ENCODE data around the gene SLC26A6.

SLC26A6 gene

DNA sequence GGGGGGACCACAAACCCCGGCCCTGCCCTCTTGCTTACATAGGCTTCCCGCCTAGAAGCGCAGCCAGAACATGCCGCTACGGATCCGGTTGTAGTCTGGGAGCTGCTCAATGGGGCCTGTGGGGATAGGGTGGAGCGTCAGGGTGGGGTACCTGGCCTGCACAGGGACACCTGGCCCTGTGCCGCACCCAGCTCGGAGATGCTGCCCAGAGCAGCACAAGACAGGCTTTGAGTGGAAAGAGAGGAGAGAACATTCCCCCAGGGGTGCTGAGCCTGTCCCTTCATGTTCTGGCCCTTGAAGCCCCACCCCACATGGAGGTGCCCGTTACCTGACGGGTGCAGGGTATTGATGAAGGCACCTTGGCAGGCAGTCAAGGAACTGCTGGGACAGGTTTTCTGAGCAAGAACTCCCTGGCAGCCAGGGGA lies 36.2 kb downstream of the SLC26A6 start:
- peak overlapping the region; percentile 26 for H3K4me3 ChIP-seq (ENCODE audit: low read length)
- no peak for DNase-seq (ENCODE audit: low read depth)
- TF ChIP-seq, protein P1, sequence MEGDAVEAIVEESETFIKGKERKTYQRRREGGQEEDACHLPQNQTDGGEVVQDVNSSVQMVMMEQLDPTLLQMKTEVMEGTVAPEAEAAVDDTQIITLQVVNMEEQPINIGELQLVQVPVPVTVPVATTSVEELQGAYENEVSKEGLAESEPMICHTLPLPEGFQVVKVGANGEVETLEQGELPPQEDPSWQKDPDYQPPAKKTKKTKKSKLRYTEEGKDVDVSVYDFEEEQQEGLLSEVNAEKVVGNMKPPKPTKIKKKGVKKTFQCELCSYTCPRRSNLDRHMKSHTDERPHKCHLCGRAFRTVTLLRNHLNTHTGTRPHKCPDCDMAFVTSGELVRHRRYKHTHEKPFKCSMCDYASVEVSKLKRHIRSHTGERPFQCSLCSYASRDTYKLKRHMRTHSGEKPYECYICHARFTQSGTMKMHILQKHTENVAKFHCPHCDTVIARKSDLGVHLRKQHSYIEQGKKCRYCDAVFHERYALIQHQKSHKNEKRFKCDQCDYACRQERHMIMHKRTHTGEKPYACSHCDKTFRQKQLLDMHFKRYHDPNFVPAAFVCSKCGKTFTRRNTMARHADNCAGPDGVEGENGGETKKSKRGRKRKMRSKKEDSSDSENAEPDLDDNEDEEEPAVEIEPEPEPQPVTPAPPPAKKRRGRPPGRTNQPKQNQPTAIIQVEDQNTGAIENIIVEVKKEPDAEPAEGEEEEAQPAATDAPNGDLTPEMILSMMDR (conservative IDR thresholded peaks at IDR 0.05; ENCODE audit: low read length): no peak

DNA sequence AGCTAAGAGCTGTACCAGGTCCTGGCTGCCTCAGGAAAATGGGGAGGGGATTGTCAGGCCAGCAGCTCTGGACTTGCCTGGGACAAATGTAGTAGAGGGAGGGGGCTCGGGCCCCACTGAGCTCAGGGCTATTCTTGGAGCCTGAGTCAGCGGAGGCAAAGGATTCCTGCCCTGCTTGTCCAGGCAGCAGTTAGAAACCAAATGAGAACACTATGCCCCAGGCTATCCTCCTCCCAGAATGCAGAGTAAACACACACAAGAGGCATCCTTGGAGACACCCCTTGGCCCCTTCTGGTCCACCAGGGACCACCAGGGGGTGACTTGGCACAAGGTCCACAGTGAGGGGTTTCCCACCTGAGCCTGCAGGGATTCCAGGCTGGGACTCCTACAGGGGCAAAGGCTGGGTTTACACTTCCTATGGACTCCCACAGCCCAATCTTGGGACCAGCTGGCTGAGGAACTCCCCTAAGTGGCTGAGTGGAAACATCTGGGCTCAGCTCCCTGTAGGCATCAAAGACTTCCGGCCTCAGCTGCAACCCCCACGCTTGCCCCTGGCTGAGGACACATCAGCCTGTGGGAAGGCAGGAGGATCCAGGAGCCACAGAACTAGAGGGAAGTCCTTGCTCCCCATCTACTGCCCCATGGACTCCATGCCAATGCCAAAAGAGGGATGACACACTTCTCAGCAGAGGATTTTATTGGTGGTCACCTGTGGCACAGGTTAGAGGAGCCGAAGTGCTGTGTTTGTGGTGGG lies 36.8 kb downstream of the SLC26A6 start:
- TF ChIP-seq, protein P1 (conservative IDR thresholded peaks at IDR 0.05; ENCODE audit: low read length): no peak
- DNase-seq (ENCODE audit: low read depth): peak; percentile 94

DNA sequence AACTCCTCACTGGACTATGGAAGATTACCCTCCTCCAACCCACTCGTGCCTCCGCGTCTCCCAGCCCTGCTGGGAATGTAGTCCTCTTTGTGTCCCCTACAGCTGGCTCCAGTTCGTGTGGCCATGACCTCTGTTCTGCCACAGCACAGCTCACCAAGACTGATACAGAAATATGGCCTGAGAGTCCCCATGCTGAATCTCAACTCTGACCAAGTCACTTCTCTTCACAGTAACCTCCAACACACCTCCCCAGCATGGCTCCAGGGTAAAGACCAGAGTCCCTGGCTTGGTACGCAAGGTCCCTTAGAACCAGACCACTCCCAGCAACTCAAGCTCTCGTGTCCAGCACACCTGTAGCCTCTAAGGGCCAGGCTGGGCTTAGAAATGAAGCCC lies 37.9 kb downstream of the SLC26A6 start:
- TF ChIP-seq, protein P1 (conservative IDR thresholded peaks at IDR 0.05; ENCODE audit: low read length): no peak
- H3K4me3 ChIP-seq (ENCODE audit: low read length): no peak overlapping the region
- no peak for DNase-seq (ENCODE audit: low read depth)

More for the DNA sequence above, 36.8 kb downstream of the SLC26A6 start:
- peak overlapping the region; percentile 31 for H3K4me3 ChIP-seq (ENCODE audit: low read length)

DNA sequence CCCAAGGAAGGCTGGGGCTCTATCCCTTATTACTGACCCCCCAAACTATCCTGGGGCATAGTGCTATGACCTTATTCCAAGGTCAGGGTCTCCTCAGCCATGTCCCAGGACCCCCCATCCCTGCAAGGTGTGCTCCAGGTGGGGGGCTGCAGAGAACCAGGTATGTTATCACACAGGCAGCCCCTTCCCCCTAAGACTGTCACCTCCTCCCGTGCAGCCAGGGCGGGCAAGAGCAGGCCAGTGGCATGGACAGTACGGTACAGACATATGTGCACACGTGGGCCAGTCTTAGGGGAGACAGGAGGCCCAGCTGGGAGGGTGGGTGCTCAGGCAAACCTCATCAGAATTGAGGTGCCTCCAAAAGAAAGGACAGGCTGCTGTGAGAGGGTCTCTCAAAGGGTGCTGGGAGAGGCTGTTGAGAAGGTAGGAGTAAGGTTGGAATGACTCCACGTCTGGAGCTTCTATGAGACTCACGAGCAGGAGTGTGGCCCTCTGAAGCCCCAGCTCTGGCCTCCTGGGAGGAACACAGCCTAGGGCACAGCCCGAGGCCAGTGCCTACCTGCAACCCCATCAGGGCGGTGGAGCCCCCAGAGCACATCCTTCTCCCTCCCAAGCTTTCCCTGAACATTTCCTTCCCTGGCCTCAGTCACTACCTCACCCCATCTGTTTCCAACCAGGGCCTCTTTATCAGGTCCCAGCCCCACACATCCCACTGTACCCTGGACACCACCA lies 38.4 kb downstream of the SLC26A6 start:
- no peak overlapping the region for H3K4me3 ChIP-seq (ENCODE audit: low read length)
- DNase-seq (ENCODE audit: low read depth): no peak
- TF ChIP-seq, protein P1 (conservative IDR thresholded peaks at IDR 0.05; ENCODE audit: low read length): no peak

DNA sequence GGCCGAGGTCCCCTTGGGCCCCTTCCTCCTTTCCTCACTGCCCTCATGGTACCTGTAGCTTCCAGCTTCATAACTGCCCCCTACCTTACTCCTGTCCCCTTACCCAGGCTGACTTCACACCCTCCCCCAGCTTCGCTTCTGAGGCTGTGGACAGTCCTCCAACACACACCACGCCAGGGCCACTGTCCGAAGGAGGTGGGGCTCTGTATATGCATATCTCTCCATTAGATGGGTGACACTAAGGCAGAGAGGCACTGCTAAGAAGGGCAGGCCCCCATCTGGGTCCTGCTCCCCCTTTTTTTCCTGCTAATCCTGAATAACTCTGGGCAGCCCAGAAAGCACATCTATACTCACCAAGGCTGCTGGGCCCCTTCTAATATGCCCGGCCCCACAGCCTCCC lies 39.1 kb downstream of the SLC26A6 start:
- TF ChIP-seq, protein P1 (conservative IDR thresholded peaks at IDR 0.05; ENCODE audit: low read length): no peak
- H3K4me3 ChIP-seq (ENCODE audit: low read length): no peak overlapping the region
- no peak for DNase-seq (ENCODE audit: low read depth)

DNA sequence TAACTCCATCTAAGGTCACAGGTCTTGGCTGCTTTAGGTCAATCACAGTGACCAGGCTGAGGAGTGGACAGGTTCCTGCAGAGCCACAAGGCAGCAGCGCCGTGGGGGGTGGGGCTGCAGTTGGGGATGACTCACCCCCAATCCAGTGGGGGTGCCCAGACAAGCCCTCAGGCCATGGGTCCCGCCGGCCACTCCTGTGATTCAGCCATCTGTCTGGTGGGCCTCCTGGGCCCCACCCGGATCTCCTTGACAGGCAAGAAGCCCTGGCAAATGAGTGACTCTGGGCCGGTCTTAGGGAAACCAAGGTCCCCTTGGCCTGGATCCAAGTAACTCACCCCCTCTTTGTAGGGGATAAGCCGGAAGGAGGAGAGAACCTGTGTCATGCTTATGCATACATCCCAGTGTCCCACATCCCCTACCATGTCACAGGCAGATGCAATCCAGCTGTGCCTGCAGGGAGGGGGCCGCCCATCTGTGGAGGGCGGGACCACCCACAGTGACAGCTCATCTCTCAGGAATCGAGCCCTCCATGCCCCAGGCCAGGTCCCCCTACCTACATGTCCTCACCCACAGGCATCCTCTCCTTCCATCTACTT lies 39.6 kb downstream of the SLC26A6 start:
- peak; percentile 84 for DNase-seq (ENCODE audit: low read depth)
- TF ChIP-seq, protein P1 (conservative IDR thresholded peaks at IDR 0.05; ENCODE audit: low read length): no peak
- peak overlapping the region; percentile 64 for H3K4me3 ChIP-seq (ENCODE audit: low read length)

Data from AG10803 (cell line).